Posterior cingulate gyrus (tissue), 11 donors: Measurements from ENCODE around the gene TMED10.
"Not testable (repeated sequence)": the region's sequence is repeated elsewhere in the genome, so short reads cannot be mapped to it uniquely, and the experiment has no call there.

Source experiments
- DNase-seq, 10 donors: peaks; one replicate each; pipeline versions ENCODE4 v3.0.0 to v3.0.0-alpha.2; 2020 to 2021; ENCODE audit warnings: mixed read lengths in 3 of 10
- intact Hi-C: fragments of 100-400 bp; cut with DNase I; formaldehyde crosslinking; loops from one replicate; pipeline ENCODE4 v1.15.1; 2023

The TMED10 gene

DNA sequence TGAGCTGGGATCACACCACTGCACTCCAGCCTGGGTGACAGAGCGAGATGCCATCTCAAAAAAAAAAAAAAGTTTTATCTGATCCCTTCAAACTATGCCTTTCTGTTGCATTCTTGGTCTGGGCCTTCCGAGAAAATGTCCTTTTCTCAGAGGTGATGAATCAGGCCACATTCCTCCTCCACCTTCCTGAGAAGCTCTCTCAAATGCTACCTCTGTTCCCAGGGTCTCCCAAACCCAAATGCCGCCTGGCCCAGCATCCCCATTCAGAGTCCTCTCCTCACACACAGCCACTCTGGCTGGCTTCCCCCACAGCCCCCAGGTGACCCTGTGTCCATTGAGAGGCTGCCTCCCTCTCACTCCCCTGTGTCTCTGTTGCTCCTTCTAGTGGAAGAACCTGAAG is 19.7 kb upstream of the TMED10 start:
- no peak for DNase-seq
- intact Hi-C loops = loop anchor here (10.0 kb wide), 1 partner anchor 49 kb away; no protein-coding TSS in a partner anchor

DNA sequence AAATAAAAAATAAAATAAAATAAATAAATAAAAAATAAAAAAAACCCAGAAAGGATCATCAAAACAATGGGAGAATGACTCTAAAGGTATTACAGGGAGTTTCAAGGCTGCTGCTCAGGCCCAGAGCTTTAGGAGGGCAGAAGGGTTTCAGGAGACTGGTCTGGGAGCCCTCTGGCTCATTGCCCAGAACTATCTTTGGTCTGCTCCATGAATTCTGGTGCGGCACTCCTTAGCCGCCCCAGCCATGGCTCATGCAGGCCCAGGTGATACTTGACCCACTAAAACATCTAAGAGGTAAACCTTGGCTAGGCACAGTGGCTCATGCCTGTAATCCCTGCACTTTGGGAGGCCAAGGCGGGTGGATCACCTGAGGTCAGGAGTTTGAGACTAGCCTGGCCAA is 14.7 kb upstream of the TMED10 start:
- DNase-seq = peak in 1 of 10 donors; percentile 50
- intact Hi-C loops = loop anchor here (10.0 kb wide), 1 partner anchor 54 kb away; no protein-coding TSS in a partner anchor

DNA sequence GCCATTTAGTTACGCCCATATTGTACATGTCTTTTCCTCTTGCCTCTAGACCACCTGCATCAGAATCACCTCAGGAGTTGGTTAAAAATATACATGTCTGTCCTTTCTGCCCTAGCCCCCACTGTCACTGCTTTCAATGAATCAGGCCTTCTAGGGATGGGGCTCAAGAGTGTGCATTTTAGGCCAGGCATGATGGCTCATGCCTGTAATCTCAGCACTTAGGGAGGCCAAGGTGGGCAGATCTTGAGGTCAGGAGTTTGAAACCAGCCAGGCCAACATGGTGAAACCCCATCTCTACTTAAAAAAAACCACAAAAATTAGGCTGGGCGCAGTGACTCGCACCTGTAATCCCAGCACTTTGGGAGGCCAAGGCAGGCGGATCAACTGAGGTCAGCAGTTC is 13.6 kb upstream of the TMED10 start:
- DNase-seq = no peak
- intact Hi-C loops = loop anchor here (10.0 kb wide), 1 partner anchor 55 kb away; no protein-coding TSS in a partner anchor

DNA sequence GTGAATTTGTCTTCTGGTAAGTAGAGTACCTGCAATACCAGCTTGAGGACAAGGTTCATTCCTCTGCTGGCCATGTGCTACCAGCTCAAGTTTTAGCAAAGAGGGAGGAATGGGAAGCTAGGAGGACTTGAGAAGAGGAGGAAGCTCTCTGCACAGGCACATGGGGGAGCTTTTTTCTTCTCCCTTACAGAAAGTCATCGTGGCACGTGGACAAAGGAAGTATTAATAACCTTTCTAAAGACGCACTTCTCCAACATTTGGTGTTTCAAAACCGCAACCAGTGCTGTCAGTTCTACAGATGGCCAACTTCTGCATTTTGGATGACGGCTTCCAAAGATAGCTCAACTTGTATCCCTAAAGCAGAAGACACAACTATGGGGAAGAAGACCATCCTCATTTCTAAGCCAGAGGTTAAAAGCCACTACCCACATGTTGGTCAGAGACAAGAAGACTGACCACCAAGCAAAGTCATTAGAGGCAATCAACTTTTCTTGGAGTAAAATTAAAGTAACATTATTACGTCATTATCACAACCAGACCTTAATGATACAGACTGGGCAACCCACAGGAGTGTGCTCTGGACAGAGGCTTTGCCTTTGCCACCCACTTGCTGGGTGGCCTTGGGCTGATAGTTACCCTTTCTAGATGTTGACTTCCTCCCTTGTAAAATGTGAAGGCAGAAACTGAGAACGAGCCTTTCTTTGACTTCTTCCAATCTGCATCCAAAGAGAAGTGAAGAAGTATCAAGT is 12.3 kb upstream of the TMED10 start:
- no peak for DNase-seq
- intact Hi-C loops = no loop called here

DNA sequence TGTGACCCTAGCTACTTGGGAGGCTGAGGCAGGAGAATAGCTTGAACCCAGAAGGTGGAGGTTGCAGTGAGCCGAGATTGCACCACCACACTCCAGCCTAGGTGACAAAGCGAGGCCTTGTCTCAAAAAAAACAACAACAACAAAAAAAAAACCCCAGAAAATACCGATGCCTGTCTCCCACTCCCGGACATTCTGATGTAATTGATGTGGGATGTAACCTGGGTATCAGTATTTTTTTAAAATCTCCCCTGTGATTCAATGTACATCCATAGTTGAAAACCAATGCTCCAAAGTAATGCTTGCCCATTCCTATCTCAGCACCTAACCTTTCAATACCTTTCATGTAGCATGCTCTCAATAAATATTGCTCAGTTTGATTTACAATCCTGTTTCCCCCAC is 11.7 kb upstream of the TMED10 start:
- intact Hi-C loops = no loop called here
- no peak for DNase-seq

DNA sequence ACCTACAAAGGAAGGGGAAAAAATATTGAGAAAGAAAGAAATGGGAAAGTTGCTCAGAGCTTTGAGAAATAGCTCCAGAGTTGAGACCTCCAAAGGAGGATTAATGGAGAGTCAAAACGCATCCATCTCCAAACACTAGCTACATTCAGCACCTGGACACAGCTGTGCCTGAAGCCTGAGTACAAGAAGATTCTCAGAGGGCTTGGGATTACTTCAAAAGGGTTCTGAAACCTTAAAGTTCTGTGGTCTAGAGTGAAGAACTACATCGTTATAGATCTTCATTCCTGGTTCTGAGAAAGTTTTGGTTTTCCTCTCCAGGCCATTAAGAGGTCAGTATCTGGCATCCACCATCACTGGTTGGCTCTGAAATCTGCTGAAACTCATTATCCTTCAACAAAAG is 10.5 kb upstream of the TMED10 start:
- intact Hi-C loops = no loop called here
- DNase-seq = no peak

DNA sequence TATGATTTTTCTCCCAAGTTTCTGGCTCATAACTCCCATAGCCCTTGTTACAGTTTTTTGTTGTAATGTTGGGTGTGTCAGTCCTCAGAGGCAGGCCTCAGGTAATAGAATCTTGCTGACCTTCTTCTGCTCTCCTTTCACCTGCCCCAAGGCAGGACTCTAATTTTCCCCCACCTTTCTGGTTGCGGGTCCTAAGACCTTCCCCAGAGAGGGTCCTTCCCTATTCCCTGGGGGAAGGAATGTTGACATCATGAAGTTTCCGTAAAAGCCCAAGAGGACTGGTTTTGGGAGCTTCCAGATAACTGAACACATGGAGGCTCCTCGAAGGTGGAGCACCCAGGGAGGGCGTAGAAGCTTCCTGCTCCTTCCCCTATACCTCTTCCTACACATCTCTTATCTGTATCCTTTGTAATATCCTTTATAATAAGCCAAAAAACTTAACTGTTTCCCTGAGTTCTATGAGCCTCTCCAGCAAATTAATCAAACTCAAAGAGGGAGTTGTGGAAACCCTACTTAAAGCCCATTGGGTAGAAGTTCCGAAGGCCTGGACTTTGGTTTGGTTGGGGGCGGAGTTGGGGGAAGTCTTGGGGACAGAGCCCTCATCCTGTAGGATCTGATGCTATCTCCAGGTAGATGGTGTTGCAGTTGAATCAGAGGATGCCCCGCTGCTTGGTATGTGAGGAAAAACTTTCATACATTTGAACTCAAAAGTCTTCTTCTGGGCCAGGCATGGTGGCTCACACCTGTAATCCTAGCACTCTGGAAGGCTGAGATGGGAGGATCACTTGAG is 9.0 kb upstream of the TMED10 start:
- intact Hi-C loops = no loop called here
- DNase-seq = no peak

DNA sequence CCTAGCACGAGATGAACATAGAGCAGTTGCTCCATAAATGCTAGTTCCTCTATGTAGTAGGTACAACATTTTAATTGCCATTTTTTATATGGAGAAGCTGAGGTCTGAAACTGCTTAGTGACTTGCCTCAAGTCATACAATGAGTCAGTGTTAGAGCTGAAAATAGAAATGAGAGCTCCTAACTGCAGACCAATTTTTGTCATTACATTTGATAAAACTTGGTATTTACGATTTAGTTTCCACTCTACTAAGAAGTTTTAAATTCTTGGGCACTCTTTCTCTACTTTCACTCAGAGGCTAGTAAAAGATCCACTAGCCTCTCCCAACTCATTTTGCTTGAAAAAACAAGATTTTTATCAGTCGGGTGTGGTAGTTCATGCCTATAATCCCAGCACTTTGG is 8.1 kb upstream of the TMED10 start:
- intact Hi-C loops = no loop called here
- no peak for DNase-seq

DNA sequence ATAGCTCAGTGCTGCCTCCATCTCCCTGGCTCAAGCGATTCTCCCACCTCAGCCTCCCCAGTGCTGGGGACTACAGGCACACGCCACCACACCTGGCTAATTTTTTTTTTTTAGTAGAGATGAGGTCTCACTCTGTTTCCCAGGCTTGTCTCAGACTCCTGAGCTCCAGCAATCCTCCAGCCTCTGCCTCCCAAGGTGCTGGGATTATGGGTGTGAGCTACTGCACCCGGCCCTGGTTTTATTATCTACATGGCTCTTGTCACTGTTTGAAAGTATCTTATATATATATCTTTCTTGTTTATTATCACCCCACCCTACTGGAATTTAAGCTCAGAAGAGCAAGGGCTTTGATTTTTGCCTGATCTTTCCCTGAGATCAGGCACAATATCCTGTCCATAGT is 7.6 kb upstream of the TMED10 start:
- intact Hi-C loops = no loop called here
- no peak for DNase-seq

DNA sequence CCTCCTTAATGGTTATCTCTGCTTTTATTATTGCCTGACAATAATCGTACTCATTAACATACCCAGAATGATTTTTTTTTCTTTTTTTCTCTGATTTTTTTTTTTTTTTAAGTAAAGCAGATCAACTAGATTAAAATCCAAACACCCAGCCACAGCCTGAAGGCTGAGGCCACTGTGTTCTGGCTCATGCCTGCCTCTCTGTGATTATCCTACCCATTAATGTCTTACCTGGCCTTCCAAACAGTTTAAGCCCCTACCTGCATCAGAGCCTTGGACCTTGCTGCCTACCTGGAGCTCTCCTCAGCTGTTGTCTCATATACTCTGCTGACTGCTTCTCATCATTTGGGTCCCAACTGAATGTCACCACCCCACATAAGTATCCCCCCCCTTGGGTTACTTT is 6.8 kb upstream of the TMED10 start:
- intact Hi-C loops = no loop called here

DNA sequence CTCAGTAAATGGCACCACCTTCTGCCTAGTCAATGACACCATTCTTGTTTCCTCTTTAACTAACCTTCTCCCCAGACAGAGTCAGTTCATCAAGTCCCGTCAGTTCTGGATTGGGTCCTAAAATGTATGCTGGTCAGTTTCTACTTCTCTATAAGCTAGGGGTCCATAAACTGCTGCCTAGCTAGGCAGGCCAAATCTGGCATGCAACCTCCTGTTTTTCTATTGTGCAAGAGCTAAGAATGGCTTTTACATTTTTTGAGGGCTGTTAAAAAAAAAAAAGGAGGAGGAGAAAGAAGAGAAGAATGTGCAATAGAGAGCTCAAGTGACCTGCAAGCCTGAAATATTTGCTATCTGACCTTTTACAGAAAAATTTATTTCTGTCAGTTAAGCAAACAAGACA is 6.4 kb upstream of the TMED10 start:
- intact Hi-C loops = no loop called here
- DNase-seq = no peak

More for the DNA sequence above, 6.8 kb upstream of the TMED10 start:
- no peak for DNase-seq

DNA sequence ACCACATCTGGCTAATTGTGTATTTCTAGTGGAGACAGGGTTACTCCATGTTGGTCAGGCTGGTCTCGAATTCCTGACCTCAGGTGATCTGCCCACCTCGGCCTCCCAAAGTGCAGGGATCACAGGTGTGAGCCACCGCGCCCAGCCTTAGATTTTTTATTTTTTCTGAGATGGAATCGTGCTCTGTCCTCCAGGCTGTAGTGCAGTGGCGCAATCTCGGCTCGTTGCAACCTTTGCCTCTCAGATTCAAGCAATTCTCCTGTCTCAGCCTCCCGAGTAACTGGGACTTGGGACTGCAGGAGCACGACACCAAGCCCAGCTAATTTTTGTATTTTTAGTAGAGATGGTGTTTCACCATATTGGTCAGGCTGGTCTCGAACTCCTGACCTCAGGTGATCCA is 5.8 kb upstream of the TMED10 start:
- DNase-seq, intact Hi-C loops: not testable (repeated sequence)

DNA sequence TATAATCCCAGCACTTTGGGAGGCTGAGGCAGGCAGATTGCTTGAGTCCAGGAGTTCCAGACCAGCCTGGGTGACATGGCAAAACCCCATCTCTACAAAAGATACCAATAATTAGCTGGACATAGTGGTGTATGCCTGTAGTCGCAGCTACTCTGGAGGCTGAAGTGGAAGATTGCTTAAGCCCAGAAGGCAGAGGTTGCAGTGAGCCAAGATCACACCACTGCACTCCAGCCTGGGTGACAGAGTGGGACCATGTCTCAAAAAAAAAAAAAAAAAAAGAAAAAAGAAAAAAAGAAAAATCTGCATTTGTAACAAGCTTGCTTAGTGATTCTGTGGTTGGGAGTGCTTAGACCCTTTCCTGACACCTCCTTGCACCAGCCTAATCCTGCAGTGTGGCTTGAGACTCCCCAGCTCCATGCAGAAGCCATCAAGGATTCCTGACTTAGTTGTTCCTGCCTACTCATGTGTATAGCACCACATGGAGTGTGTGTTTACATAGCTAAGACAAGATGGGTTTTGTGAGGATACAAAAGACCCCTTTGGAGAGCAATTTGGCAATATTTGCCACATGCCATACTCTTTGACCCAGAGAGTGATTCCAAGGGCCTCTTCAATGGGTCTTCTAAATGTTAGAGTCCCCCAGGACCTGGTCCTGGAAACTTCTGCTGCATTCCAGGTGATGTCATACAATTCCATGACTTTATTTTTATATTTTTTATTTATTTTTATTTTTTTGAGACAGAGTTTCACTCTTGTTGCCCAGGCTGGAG is 5.1 kb upstream of the TMED10 start:
- DNase-seq = no peak
- intact Hi-C loops = no loop called here

DNA sequence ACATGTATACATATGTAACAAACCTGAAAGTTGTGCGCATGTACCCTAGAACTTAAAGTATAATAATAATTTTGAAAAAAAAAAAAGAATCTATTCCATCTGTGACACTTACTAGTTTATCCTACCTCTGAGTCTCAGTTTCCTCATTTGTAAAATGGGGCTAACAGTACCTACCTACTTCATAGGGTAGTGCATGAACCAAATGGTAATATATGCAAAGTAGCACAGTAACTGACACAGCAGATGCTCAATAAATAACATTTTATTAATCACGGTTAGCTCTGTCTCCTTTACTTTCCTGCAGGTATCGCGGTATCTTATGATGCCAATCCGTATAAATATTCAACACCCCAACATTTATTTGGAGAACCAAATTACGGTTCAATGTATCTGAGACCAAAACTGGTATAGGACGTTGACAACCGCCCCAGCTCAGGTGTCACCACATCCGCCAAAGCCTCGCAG is 703 bp downstream of the TMED10 start:
- intact Hi-C loops = loop anchor here (2.0 to 5.0 kb wide), 3 partner anchors 43 to 122 kb away; no protein-coding TSS in a partner anchor
- no peak for DNase-seq

DNA sequence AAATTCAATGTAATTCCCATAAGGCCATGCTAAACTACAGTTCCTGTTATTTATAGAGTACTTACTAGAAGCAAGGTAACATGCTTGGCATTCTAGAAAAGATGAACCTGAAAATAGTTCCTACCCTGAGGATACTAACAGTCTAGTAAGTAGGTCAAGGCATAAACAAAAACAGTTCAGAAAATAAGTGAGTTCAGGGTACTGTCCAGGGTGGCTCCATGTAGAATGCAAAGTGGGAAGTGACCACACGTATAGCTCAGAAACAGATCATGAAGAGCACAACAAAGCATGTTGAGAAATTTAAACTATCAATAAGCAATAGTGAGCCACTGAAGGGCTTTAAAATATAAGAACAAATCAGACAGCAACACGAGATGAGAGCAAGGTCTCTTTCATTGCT is 2.3 kb downstream of the TMED10 start:
- no peak for DNase-seq
- intact Hi-C loops = no loop called here

DNA sequence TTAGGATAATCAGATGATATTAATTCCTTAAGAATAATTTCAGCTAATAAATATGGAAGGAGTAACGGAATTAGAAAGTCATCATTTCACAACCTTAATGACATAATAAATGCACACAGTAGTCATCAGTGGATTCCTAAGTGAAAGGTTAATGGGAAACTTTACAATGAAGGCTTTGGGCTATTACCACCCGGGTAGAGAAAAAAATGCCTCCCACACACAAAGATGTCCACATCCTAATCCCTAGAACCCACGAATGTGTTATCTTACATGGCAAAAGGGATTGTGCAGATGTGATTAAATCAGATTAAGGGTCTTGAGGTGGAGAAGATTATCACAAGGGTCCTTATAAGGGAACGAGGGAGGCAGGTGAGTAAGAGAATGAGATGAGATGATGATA is 5.6 kb downstream of the TMED10 start:
- no peak for DNase-seq
- intact Hi-C loops = no loop called here

DNA sequence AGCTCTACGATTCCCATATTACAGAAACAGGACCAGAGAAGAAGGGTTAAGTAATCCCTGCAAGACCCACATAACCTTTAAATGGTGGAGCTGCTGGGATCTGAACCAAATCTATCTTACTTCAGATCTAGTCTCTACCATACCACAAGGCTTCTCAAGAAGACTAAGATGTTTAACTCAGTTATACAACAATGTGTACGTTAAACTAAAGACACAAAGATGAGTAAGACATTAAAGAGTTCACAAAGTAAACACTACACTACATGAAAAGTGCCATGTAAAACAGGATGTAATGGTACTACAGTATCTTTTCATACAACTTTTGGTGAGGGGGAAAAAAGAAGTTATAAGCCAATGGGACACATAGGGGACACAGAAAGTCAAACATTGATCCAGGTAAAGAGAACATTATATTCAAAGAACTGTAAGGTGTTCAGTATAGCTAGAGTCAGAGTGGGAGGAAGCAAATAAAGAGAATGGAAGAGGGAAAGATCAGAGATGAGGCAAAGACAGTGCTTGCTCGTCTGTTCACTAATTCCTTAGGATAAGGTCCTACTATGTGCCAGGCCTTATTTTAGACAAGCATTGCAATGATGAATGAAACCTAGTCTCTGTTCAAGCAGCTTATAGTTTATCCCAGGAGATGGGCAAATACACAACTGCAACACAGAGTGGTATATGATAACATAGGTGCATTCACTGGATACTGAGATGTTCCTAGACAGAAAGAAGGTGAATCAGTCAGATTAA is 7.7 kb downstream of the TMED10 start:
- DNase-seq = no peak
- intact Hi-C loops = no loop called here

DNA sequence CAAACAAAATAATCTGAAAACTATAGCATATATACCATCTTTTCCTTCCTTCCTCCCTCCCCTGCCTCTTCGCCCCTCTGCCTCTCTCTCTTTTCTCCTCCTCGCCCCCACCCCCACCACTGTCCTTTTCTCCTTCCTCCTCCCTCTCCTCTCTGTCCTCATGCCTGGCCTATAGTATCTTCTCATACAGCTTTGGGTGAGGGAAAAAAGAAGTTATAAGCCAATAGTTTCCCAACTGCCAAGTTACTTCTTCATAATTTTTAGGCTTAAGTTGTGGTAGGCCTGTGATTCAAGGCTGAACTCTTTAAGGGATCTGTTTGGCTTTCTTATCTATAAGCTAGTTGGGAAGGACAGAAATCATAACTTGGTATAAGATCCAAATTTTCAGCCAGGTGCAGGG is 9.1 kb downstream of the TMED10 start:
- DNase-seq = no peak
- intact Hi-C loops = no loop called here

DNA sequence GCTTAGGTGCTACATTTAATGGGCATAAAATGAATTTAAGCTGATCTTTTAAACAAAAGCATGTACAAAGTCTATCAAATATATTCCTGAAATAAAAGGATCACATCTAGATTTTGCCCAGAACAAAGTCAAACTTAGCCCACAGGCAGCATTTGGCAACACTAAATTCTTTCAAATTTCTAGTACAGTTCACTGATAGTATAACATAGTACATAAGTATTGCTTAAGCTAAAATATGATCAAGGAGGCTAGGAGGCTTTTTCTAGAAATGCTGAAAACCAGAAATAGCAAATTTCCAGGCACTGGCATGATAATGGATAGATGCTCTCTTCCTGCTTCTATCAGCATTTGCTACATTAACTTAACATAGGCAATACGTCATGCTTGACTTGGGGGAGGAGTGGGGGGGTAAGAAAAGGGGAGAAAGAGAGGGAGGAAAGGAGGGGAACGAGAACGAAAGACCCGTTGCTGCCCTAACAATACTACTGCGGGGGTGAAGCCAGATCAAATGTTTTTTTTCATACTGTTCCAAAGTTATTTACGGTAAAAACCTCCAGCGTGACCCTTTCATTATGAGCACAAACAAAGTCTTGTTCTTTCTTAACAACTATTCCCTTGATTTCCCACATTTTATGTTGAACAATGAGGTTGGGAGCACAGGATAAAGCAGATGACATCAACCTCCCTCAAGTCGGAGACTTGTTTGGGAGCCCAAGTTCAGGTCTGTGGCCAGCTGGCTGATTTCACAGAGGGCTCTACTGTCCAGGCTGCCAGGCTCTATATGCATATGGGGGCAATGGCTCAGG is 10.6 kb downstream of the TMED10 start:
- intact Hi-C loops = no loop called here
- peak; percentile 56 to 96 (median 70) for DNase-seq
